Right cardiac atrium (tissue), 5 donors: ENCODE results near the gene CLDN3. TPM values are rescaled to one million over a fixed set of nuclear protein-coding genes. Genes with fewer than 3 reads are reported as not detected.

Experiments used
- ATAC-seq, 2 donors: fragments of 200-7000 bp; cut with Tn5 transposase; one replicate each; pipeline versions ENCODE4 v1.8.0 to v1.9.1; 2020; ENCODE audit warnings: moderate library complexity in 2 of 2, mild to moderate bottlenecking in 1 of 2
- DNase-seq, 3 donors: peaks; one replicate each; pipeline ENCODE4 v3.0.0-alpha.2; 2020
- H3K27ac ChIP-seq: one replicate; pipeline ENCODE4 v1.5.1; 2013; ENCODE audit warnings: mild to moderate bottlenecking, low read length, control low read depth, moderate library complexity
- H3K27me3 ChIP-seq: one replicate; pipeline ENCODE4 v1.6.1; 2013; ENCODE audit not compliant: control insufficient read depth, insufficient read depth
- H3K4me1 ChIP-seq: one replicate; pipeline ENCODE4 v1.6.1; 2013; ENCODE audit warnings: low read length; ENCODE audit not compliant: control insufficient read depth, insufficient read depth
- H3K4me3 ChIP-seq: one replicate; pipeline ENCODE4 v1.5.1; 2013; ENCODE audit warnings: low read length, control low read depth
- H3K9me3 ChIP-seq: one replicate; pipeline ENCODE4 v1.6.1; 2013; ENCODE audit warnings: low read length; ENCODE audit not compliant: control insufficient read depth
- WGBS: extraction: QIAGEN DNeasy Blood & Tissue Kit; methylation state at CpG from one replicate; pipeline ENCODE4 v1.1.7; 2013; 5-methylcytosine and 5-hydroxymethylcytosine counted together
- intact Hi-C, 4 donors: fragments of 100-400 bp; cut with DNase I; formaldehyde crosslinking; loops; one replicate each; pipeline versions ENCODE4 v1.11.0 to v1.14.0; 2022 to 2023
- long read RNA-seq, 4 donors: library from polyadenylated mRNA; unstranded; transcript quantifications; one replicate each; pipeline ENCODE4 v2.0.0, GENCODE V29; 2020 to 2021
- polyA plus RNA-seq: library from polyadenylated mRNA; stranded (reverse); fragments of 200-250 nt; gene quantifications from one replicate; pipeline ENCODE4 v1.2.3, GENCODE V29; 2013
- total RNA-seq, 4 donors: library from RNA; stranded (reverse); fragmentation: NEBNext Ultra II Directional; extraction: Animal tissue kit (Norgen Biotek cat#: 25700); gene quantifications; one replicate each; pipeline ENCODE4 v1.2.1, GENCODE V29; 2021
- donor health status: healthy with polysubstance abuse.
- donor health status: DM: no; HTN: yes; CAD: no.
- donor health status: DM: no; HTN: no; CAD: no.
- donor health status: DM: no; HTN: yes; CAD: no; lungs with severe emphysema.
- donor health status: DM: yes; HTN: yes; CAD: no.

The CLDN3 gene
- total RNA-seq (not detected), polyA plus RNA-seq (not detected)
- long read RNA-seq, donor 1, result 0 reads
- long read RNA-seq, donor 2, result 0 reads
- long read RNA-seq, donor 3, result 0 reads
- long read RNA-seq, donor 4, result 0 reads

- 1% methylated on average over 82 of the region's 82 CpGs for whole genome bisulfite sequencing
- no peaks in the 10 kb centered on the region for H3K4me1 ChIP-seq
- H3K27ac ChIP-seq, result no peak within 1 kb of the TSS
- DNase-seq, result no peak
- H3K27me3 ChIP-seq, result no peaks in the 10 kb centered on the region
- H3K9me3 ChIP-seq, result no peaks in the 10 kb centered on the region
- ATAC-seq, result peak; percentile 61 to 63
- H3K4me3 ChIP-seq, result peak within 1 kb of the TSS; percentile 4
- intact Hi-C loops, result no loop called here
Observed at GRCh38 chr7:73770002-73770859, at the start of gene CLDN3. Gene CLDN3 (minus strand): TSS chr7:73770270. CDS start chr7:73770049, 221 bp downstream.

GRCh38 chr7:73817121-73817520, 47.1 kb upstream of the CLDN3 start:
- 92% methylated on average over 6 of the region's 6 CpGs for WGBS
- DNase-seq, result no peak
- no peak for ATAC-seq
- Histone ChIP-seq H3K27me3 (no peaks in the 10 kb centered on the region), H3K4me1 (no peaks in the 10 kb centered on the region), H3K9me3 (no peaks in the 10 kb centered on the region), H3K27ac (no peak overlapping the region), H3K4me3 (no peak overlapping the region)
- intact Hi-C loops, result no loop called here

- Histone ChIP-seq H3K4me1 (no peaks in the 10 kb centered on the region), H3K27me3 (no peaks in the 10 kb centered on the region), H3K4me3 (no peak overlapping the region), H3K9me3 (no peaks in the 10 kb centered on the region), H3K27ac (no peak overlapping the region)
- no peak for ATAC-seq
- DNase-seq, result no peak
- 77% methylated on average over 8 of the region's 8 CpGs for WGBS
- intact Hi-C loops, result no loop called here
Observed at GRCh38 chr7:73815436-73815835, 45.4 kb upstream of the CLDN3 start.

GRCh38 chr7:73812996-73813395, 42.9 kb upstream of the CLDN3 start:
- WGBS, result 82% methylated on average over 3 of the region's 3 CpGs
- H3K27ac ChIP-seq, result no peak overlapping the region
- ATAC-seq (no peak), DNase-seq (no peak)
- no peak overlapping the region for H3K4me3 ChIP-seq
- H3K4me1 ChIP-seq, result no peaks in the 10 kb centered on the region
- H3K9me3 ChIP-seq, result no peaks in the 10 kb centered on the region
- H3K27me3 ChIP-seq, result no peaks in the 10 kb centered on the region
- intact Hi-C loops, result loop anchor here in 1 of 4 donors (5.0 kb wide), 1 partner anchor 39 kb away; no protein-coding TSS in a partner anchor

- peak; percentile 55 to 85 (median 81) for DNase-seq
- H3K27me3 ChIP-seq, result no peaks in the 10 kb centered on the region
- no peak overlapping the region for H3K4me3 ChIP-seq
- H3K27ac ChIP-seq, result no peak overlapping the region
- peak; percentile 82 to 83 for ATAC-seq
- intact Hi-C loops, result loop anchor here in 1 of 4 donors (5.0 kb wide), 1 partner anchor 41 kb away; no protein-coding TSS in a partner anchor
- no peaks in the 10 kb centered on the region for H3K4me1 ChIP-seq
- no peaks in the 10 kb centered on the region for H3K9me3 ChIP-seq
- WGBS, result 10% methylated on average over 11 of the region's 11 CpGs
Observed at GRCh38 chr7:73811760-73812168, 41.7 kb upstream of the CLDN3 start.

- Histone ChIP-seq H3K4me1 (no peaks in the 10 kb centered on the region), H3K27ac (no peak overlapping the region), H3K9me3 (no peaks in the 10 kb centered on the region), H3K4me3 (no peak overlapping the region), H3K27me3 (no peaks in the 10 kb centered on the region)
- DNase-seq (no peak), ATAC-seq (peak in 1 of 2 donors; percentile 36)
- WGBS, result 43% methylated on average over 4 of the region's 4 CpGs
- intact Hi-C loops, result loop anchor here in 1 of 4 donors (5.0 kb wide), 1 partner anchor 41 kb away; no protein-coding TSS in a partner anchor
Observed at GRCh38 chr7:73810998-73811360, 40.9 kb upstream of the CLDN3 start.

GRCh38 chr7:73809467-73809951, 39.4 kb upstream of the CLDN3 start:
- Histone ChIP-seq H3K4me1 (no peaks in the 10 kb centered on the region), H3K27ac (no peak overlapping the region), H3K4me3 (no peak overlapping the region), H3K27me3 (no peaks in the 10 kb centered on the region), H3K9me3 (no peaks in the 10 kb centered on the region)
- ATAC-seq (peak in 1 of 2 donors; percentile 43), DNase-seq (no peak)
- intact Hi-C loops, result no loop called here
- 85% methylated on average over 21 of the region's 21 CpGs for WGBS

GRCh38 chr7:73802459-73802858, 32.4 kb upstream of the CLDN3 start:
- no peak for ATAC-seq
- 59% methylated on average over 4 of the region's 4 CpGs for WGBS
- DNase-seq, result no peak

GRCh38 chr7:73801577-73801976, 31.5 kb upstream of the CLDN3 start:
- ATAC-seq, result no peak
- Histone ChIP-seq H3K27ac (no peak overlapping the region), H3K4me1 (no peaks in the 10 kb centered on the region), H3K9me3 (no peaks in the 10 kb centered on the region), H3K27me3 (no peaks in the 10 kb centered on the region), H3K4me3 (no peak overlapping the region)
- no peak for DNase-seq
- WGBS, result 72% methylated on average over 1 of the region's 1 CpG
- intact Hi-C loops, result no loop called here

More at GRCh38 chr7:73802459-73802858, 32.4 kb upstream of the CLDN3 start:
- intact Hi-C loops, result no loop called here
- Histone ChIP-seq H3K4me3 (no peak overlapping the region), H3K27me3 (no peaks in the 10 kb centered on the region), H3K27ac (no peak overlapping the region), H3K4me1 (no peaks in the 10 kb centered on the region), H3K9me3 (no peaks in the 10 kb centered on the region)

- intact Hi-C loops, result no loop called here
- H3K4me3 ChIP-seq, result no peak overlapping the region
- H3K27ac ChIP-seq, result no peak overlapping the region
- no peak for DNase-seq
- no peak for ATAC-seq
- H3K4me1 ChIP-seq, result no peaks in the 10 kb centered on the region
- no peaks in the 10 kb centered on the region for H3K27me3 ChIP-seq
- 60% methylated on average over 10 of the region's 10 CpGs for WGBS
- H3K9me3 ChIP-seq, result no peaks in the 10 kb centered on the region
Observed at GRCh38 chr7:73799282-73800141, 29.4 kb upstream of the CLDN3 start.
